HG03280 (cell line): ENCODE results near the gene CPA1.

Source experiments
- ATAC-seq: cut with Tn5 transposase; IDR thresholded peaks from one replicate; pipeline ENCODE4 v1.9.1; 2021; ENCODE audit warnings: mild to moderate bottlenecking, moderate library complexity; ENCODE audit not compliant: unreplicated experiment

Gene CPA1

GRCh38 chr7:130423501-130424037 lies 43.3 kb downstream of the CPA1 start:
- no peak for ATAC-seq

GRCh38 chr7:130425796-130426195 lies 45.5 kb downstream of the CPA1 start:
- no peak for ATAC-seq

GRCh38 chr7:130426564-130426963 lies 46.3 kb downstream of the CPA1 start:
- ATAC-seq = no peak

GRCh38 chr7:130429019-130429418 lies 48.7 kb downstream of the CPA1 start:
- no peak for ATAC-seq

GRCh38 chr7:130430115-130430514 lies 49.8 kb downstream of the CPA1 start:
- ATAC-seq = no peak

GRCh38 chr7:130430841-130431666 lies 50.8 kb downstream of the CPA1 start:
- ATAC-seq = no peak

- no peak for ATAC-seq
Measured at GRCh38 chr7:130432886-130433285, 52.6 kb downstream of the CPA1 start.

- no peak for ATAC-seq
Measured at GRCh38 chr7:130433301-130433700, 53.0 kb downstream of the CPA1 start.

- ATAC-seq = no peak
Measured at GRCh38 chr7:130435311-130435854, 55.1 kb downstream of the CPA1 start.

GRCh38 chr7:130436253-130436652 lies 56.0 kb downstream of the CPA1 start:
- no peak for ATAC-seq
